MCF 10A (cell line): Measurements from ENCODE around the gene KIFC3. TPM values are rescaled to one million over a fixed set of nuclear protein-coding genes. Genes with fewer than 3 reads are reported as not detected.

ENCODE experiments used
- BruUV-seq: library from RNA; stranded (reverse); fragments of 400-500 nt; replicated peaks from 2 replicates; lab custom pipeline; 2021; lab: Mats Ljungman, UMichigan
- CTCF ChIA-PET: fragments of 300-600 bp; sonication (Branson Sonifier 250); formaldehyde crosslinking; extraction: SDS; loops from one replicate; lab custom pipeline; 2021; ENCODE audit warnings: antibody characterized with exemption, inconsistent platforms; lab: Yijun Ruan, JAX
- POLR2A ChIA-PET: fragments of 300-600, 350-650 bp; sonication (Branson Sonifier 250); formaldehyde crosslinking; extraction: SDS; loops from one replicate; lab custom pipeline; 2020; ENCODE audit warnings: antibody characterized with exemption, inconsistent platforms; lab: Yijun Ruan, JAX
- DNase-seq: peaks from one replicate; pipeline ENCODE4 v3.0.0-alpha.2; 2018; ENCODE audit not compliant: unreplicated experiment
- H3K27ac Mint-ChIP-seq: one replicate; pipeline ENCODE4 v1.8.0; 2022; ENCODE audit warnings: mild to moderate bottlenecking, low read depth, mixed read lengths; ENCODE audit not compliant: unreplicated experiment
- H3K27me3 Mint-ChIP-seq: one replicate; pipeline ENCODE4 v1.8.0; 2022; ENCODE audit warnings: mixed read lengths; ENCODE audit not compliant: insufficient read depth, unreplicated experiment
- H3K36me3 Mint-ChIP-seq: one replicate; pipeline ENCODE4 v1.8.0; 2022; ENCODE audit warnings: mild to moderate bottlenecking, moderate library complexity, mixed read lengths; ENCODE audit not compliant: insufficient read depth, unreplicated experiment
- H3K4me1 Mint-ChIP-seq: one replicate; pipeline ENCODE4 v1.8.0; 2022; ENCODE audit warnings: mixed read lengths; ENCODE audit not compliant: insufficient read depth, unreplicated experiment
- H3K4me3 Mint-ChIP-seq: one replicate; pipeline ENCODE4 v1.8.0; 2022; ENCODE audit warnings: mild to moderate bottlenecking, moderate library complexity, mixed read lengths; ENCODE audit not compliant: unreplicated experiment
- H3K9me3 Mint-ChIP-seq: one replicate; pipeline ENCODE4 v1.8.0; 2022; ENCODE audit warnings: mixed read lengths; ENCODE audit not compliant: unreplicated experiment
- intact Hi-C: fragments of 100-400 bp; cut with micrococcal nuclease; formaldehyde crosslinking; loops from 2 replicates; pipeline ENCODE4 v1.14.1; 2022
- total RNA-seq: library from RNA; stranded (reverse); gene quantifications from 2 replicates; pipeline ENCODE4 v1.2.3, GENCODE V29; 2022
- TF ChIP-seq, protein P1 (sequence below): fragments of 200-600 bp; IDR thresholded peaks from one replicate; pipeline ENCODE4 v1.8.0; 2022; ENCODE audit warnings: antibody characterized with exemption, mild to moderate bottlenecking; ENCODE audit not compliant: unreplicated experiment

The KIFC3 gene
- total RNA-seq, 1 experiment from 2014 or later, result 120 TPM

DNA sequence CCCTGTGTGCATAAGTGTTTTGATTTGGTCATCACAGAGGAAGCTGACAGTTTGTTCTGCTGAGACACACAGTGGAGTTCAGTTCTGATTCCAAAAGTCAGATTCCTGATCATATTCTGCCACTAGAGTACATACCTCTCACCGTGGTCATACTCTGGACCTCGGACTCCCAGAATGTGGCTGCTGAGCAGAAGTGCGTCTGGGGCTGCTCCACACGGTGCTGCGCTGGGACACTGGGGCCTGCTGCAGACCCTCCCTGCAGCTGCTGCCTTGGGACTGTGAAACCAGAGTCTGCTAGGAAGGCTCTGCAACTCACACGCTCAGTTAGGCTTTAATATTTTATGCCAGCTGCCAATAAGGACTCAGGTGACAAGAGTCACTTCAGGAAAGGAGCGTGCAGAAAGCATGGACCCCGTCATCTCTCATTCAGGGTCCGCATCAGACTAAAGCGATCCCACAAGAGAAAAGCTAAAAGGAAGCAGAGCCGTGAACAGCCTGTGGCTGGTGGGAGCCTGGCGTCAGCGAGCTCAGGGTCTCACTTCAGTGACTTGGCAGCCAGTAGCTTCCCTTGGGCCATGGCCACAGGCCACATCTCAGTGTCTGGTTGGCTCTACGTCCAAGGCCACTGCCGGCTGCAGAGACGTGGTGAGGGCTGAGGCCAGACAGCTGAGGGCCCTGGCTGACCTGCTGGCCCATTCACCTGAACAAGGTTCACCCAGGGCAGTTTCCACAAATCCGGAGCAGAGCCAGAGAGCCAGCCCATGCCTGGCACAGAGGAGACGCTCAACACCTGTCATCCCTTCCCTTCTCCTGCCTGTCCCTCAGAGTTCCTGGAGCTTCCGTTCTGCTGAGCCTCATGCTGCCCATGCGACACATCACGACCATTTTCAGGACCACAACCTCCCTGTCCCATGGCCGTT lies 24.7 kb upstream of the KIFC3 start:
- Mint-ChIP-seq H3K27ac (no peak overlapping the region), H3K27me3 (no peaks in the 10 kb centered on the region), H3K36me3 (no peaks in the 10 kb centered on the region), H3K9me3 (no peaks in the 10 kb centered on the region), H3K4me1 (peaks cover 18% of the 10 kb centered on the region), H3K4me3 (no peak overlapping the region)
- ChIA-PET CTCF (interaction anchor here (0.6 to 1.2 kb wide), 2 partner anchors 11 to 226 kb away, joined by 3 read pairs; no protein-coding TSS in a partner anchor), POLR2A (interaction anchor here (0.7 to 2.0 kb wide), 4 partner anchors 8 to 20 kb away, joined by 3 to 7 read pairs (median 4); no protein-coding TSS in a partner anchor)
- intact Hi-C loops, result no loop called here
- TF ChIP-seq, protein P1, sequence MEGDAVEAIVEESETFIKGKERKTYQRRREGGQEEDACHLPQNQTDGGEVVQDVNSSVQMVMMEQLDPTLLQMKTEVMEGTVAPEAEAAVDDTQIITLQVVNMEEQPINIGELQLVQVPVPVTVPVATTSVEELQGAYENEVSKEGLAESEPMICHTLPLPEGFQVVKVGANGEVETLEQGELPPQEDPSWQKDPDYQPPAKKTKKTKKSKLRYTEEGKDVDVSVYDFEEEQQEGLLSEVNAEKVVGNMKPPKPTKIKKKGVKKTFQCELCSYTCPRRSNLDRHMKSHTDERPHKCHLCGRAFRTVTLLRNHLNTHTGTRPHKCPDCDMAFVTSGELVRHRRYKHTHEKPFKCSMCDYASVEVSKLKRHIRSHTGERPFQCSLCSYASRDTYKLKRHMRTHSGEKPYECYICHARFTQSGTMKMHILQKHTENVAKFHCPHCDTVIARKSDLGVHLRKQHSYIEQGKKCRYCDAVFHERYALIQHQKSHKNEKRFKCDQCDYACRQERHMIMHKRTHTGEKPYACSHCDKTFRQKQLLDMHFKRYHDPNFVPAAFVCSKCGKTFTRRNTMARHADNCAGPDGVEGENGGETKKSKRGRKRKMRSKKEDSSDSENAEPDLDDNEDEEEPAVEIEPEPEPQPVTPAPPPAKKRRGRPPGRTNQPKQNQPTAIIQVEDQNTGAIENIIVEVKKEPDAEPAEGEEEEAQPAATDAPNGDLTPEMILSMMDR, result no peak
- DNase-seq, result no peak
- no TSS peak for BruUV-seq

DNA sequence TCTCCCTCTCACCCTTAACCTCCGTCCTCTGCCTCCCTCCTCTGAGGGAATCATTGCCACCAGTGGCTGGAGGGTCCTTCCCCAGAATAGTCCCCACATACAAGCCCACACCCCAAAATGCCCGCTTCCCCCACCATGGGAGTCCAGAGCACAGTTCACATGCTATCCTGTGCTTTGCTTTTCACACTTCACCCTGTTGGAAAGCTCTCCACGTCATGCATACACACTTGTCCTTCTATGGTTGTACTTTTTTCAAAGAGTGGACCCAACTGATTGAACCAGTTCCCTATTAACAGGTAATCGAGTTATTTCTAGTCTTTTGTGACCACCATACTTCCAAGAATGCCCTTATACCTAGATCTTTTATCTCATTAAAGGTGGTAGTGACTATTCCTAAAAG lies 23.8 kb upstream of the KIFC3 start:
- H3K9me3 Mint-ChIP-seq, result no peaks in the 10 kb centered on the region
- POLR2A ChIA-PET, result interaction anchor here (0.6 to 2.0 kb wide), 4 partner anchors 9 to 91 kb away, joined by 3 to 7 read pairs (median 4); partner anchors contain the start of gene KATNB1
- H3K27me3 Mint-ChIP-seq, result no peaks in the 10 kb centered on the region
- H3K36me3 Mint-ChIP-seq, result no peaks in the 10 kb centered on the region
- no peak overlapping the region for H3K27ac Mint-ChIP-seq
- intact Hi-C loops, result no loop called here
- peaks cover 21% of the 10 kb centered on the region for H3K4me1 Mint-ChIP-seq
- BruUV-seq, result no TSS peak
- DNase-seq, result no peak
- TF ChIP-seq, protein P1, result no peak
- H3K4me3 Mint-ChIP-seq, result no peak overlapping the region
- CTCF ChIA-PET, result interaction anchor here (0.6 to 1.0 kb wide), 2 partner anchors 9 to 70 kb away, joined by 3 read pairs; no protein-coding TSS in a partner anchor

DNA sequence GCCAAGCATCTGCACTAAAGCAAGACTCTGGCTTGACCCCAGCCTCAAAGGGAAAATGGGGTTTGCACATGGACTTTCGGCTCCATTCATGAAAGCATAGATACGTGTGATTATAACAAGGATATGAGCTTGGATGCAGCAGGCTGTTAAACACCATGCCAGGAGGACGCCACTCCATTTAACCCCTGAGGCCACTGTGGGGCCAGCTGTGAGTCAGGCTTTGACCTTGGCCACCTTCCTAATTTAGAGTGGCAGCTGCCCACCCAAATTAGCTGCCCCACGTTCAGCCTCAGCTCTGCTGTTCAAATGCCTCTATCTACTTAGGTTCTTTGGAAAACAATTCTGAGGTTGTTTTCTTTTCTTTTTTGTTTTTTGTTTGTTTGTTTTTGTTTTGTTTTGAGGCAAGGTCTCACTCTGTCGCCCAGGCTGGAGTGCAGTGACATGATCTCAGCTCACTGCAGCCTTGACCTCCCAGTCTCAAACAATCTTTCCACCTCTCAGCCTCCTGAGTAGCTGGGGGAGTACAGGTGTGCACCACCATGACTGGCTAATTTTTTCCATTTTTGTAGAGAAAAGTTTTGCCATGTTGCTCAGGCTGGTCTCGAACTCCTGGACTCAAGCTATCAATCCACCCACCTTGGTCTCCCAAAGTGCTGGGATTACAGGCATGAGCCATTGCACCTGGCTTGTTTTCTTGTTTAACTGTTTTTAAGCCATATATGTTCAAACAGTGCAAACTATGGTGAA lies 23.2 kb upstream of the KIFC3 start:
- intact Hi-C loops, result no loop called here
- no peak overlapping the region for H3K4me3 Mint-ChIP-seq
- H3K27me3 Mint-ChIP-seq, result no peaks in the 10 kb centered on the region
- ChIA-PET CTCF (interaction anchor here (0.6 to 1.0 kb wide), 2 partner anchors 10 to 69 kb away, joined by 3 read pairs; no protein-coding TSS in a partner anchor), POLR2A (interaction anchor here (0.6 to 2.0 kb wide), 4 partner anchors 9 to 90 kb away, joined by 3 to 7 read pairs (median 4); partner anchors contain the start of gene KATNB1)
- DNase-seq, result no peak
- no peaks in the 10 kb centered on the region for H3K9me3 Mint-ChIP-seq
- no peak overlapping the region for H3K27ac Mint-ChIP-seq
- TF ChIP-seq, protein P1, result no peak
- BruUV-seq, result no TSS peak
- no peaks in the 10 kb centered on the region for H3K36me3 Mint-ChIP-seq
- H3K4me1 Mint-ChIP-seq, result peaks cover 24% of the 10 kb centered on the region
